ENCODE data around the gene PSTPIP2.

Gene PSTPIP2

GRCh38 chr18:46010676-46011075, 61.4 kb downstream of the PSTPIP2 start:
- FAIRE-seq (no peak), DNase-seq (ENCODE audit: insufficient read length, low spot score) (no peak)
- TF ChIP-seq CTCF (IDR thresholded peaks at IDR 0.05; ENCODE audit: insufficient read depth, missing control alignments), result no peak

- no peak for TF ChIP-seq CTCF (IDR thresholded peaks at IDR 0.05; ENCODE audit: insufficient read depth, missing control alignments)
- DNase-seq (ENCODE audit: insufficient read length, low spot score), result no peak
- no peak for FAIRE-seq
These were observed 62.0 kb downstream of the PSTPIP2 start for GRCh38 chr18:46010050-46010449.

GRCh38 chr18:46009125-46009840, 62.8 kb downstream of the PSTPIP2 start:
- DNase-seq (ENCODE audit: insufficient read length, low spot score), result no peak
- no peak for FAIRE-seq
- no peak for TF ChIP-seq CTCF (IDR thresholded peaks at IDR 0.05; ENCODE audit: insufficient read depth, missing control alignments)

- no peak for TF ChIP-seq CTCF (IDR thresholded peaks at IDR 0.05; ENCODE audit: insufficient read depth, missing control alignments)
These were observed 63.5 kb downstream of the PSTPIP2 start for GRCh38 chr18:46008531-46008930.

GRCh38 chr18:46007165-46007564, 64.9 kb downstream of the PSTPIP2 start:
- FAIRE-seq (no peak), DNase-seq (ENCODE audit: insufficient read length, low spot score) (no peak)
- TF ChIP-seq CTCF (IDR thresholded peaks at IDR 0.05; ENCODE audit: insufficient read depth, missing control alignments), result no peak

More at GRCh38 chr18:46008531-46008930, 63.5 kb downstream of the PSTPIP2 start:
- FAIRE-seq, result no peak
- no peak for DNase-seq (ENCODE audit: insufficient read length, low spot score)

- FAIRE-seq (no peak), DNase-seq (ENCODE audit: insufficient read length, low spot score) (no peak)
- TF ChIP-seq CTCF (IDR thresholded peaks at IDR 0.05; ENCODE audit: insufficient read depth, missing control alignments), result no peak
These were observed 69.1 kb downstream of the PSTPIP2 start for GRCh38 chr18:46002934-46003333.

GRCh38 chr18:46001892-46002291, 70.2 kb downstream of the PSTPIP2 start:
- DNase-seq (ENCODE audit: insufficient read length, low spot score) (no peak), FAIRE-seq (no peak)
- no peak for TF ChIP-seq CTCF (IDR thresholded peaks at IDR 0.05; ENCODE audit: insufficient read depth, missing control alignments)

All from D721Med (cell line).